ENCODE measurements around the gene SUGP1.

- TF ChIP-seq USF2 (IDR thresholded peaks at IDR 0.05; ENCODE audit: low read depth, low read length), result no peak
- no peak for TF ChIP-seq USF2 (CRISPR knock-in tag; IDR thresholded peaks at IDR 0.05; ENCODE audit: borderline replicate concordance)
- no peak for TF ChIP-seq EP300 (IDR thresholded peaks at IDR 0.05; ENCODE audit: low read depth in 2 of 2, low read length in 2 of 2)
- no peak for TF ChIP-seq EP300 (CRISPR knock-in tag; IDR thresholded peaks at IDR 0.05; ENCODE audit: borderline replicate concordance)
- TF ChIP-seq ZBTB49 (CRISPR knock-in tag; IDR thresholded peaks at IDR 0.05; ENCODE audit: borderline replicate concordance), result no peak
Observed at GRCh38 chr19:19276386-19276785, 43.9 kb downstream of the SUGP1 start.
